AG04450 (cell line): ENCODE data around the gene ASGR2. TPM values are rescaled to one million over a fixed set of nuclear protein-coding genes. Genes with fewer than 3 reads are reported as not detected.

ENCODE experiments used
- CTCF ChIA-PET: fragments of 300-600, 350-600 bp; formaldehyde crosslinking; extraction: SDS; loops from one replicate; lab custom pipeline; 2022; ENCODE audit warnings: antibody characterized with exemption, inconsistent platforms; lab: Charles Lee
- POLR2A ChIA-PET: fragments of 350-600 bp; formaldehyde crosslinking; extraction: SDS; loops from one replicate; lab custom pipeline; 2021; ENCODE audit warnings: antibody characterized with exemption, inconsistent platforms; lab: Yijun Ruan, JAX
- DNase-seq: peaks from one replicate; pipeline ENCODE4 v3.0.0-alpha.2; 2011; ENCODE audit warnings: low read depth, low spot score
- H3K27ac ChIP-seq: one replicate; pipeline ENCODE4 v1.5.1; 2012; ENCODE audit warnings: low read depth, low read length, control low read depth
- H3K27me3 ChIP-seq: one replicate; pipeline ENCODE4 v1.6.0; 2012; ENCODE audit warnings: low read length; ENCODE audit not compliant: control insufficient read depth, insufficient read depth
- H3K4me3 ChIP-seq: 2 replicates; pipeline ENCODE4 v1.5.1; 2011; ENCODE audit warnings: mild to moderate bottlenecking, low read depth, low read length, control low read depth
- H3K9me3 ChIP-seq: 2 replicates; pipeline ENCODE4 v1.5.1; 2012; ENCODE audit warnings: low read length; ENCODE audit not compliant: control insufficient read depth, insufficient read depth
- CTCF ChIP-seq: IDR thresholded peaks from 2 replicates; pipeline ENCODE4 v1.5.1; 2011; ENCODE audit warnings: low read depth, low read length, control low read depth, inconsistent platforms
- polyA plus RNA-seq: library from polyadenylated mRNA; depleted of rRNA; stranded (reverse); fragments of >200 nt; gene quantifications from 2 replicates; pipeline ENCODE4 v1.2.3, GENCODE V29; 2011

Gene ASGR2
- polyA plus RNA-seq, 1 experiment = not detected

DNA sequence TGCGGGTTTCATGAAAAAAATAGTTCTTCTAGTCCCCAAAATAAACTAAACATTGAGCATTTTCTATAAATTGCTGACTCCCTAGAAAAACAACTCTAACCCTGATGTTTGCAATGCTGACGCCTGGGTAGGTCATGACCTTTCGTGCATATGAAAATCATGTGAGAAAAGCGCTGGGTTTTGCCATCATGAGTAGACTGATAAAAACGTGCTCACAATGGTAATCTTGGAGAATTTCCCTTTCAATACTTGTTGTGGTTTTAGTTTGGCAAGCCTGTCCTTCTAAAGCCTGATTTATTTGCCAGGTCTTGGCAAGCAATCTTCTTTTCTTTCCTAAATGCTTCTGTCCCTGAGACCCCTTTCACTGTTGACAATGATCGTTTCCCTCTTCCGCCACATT, 30.5 kb downstream of the ASGR2 start:
- H3K27ac ChIP-seq = no peak overlapping the region
- POLR2A ChIA-PET = interaction anchor here (0.6 kb wide), 1 partner anchor 292 kb away, joined by 3 read pairs; no protein-coding TSS in a partner anchor
- H3K27me3 ChIP-seq = peaks cover 4% of the 10 kb centered on the region
- H3K9me3 ChIP-seq = no peaks in the 10 kb centered on the region
- no peak for DNase-seq
- CTCF ChIA-PET = no interaction called here
- TF ChIP-seq CTCF = no peak
- H3K4me3 ChIP-seq = no peak overlapping the region

DNA sequence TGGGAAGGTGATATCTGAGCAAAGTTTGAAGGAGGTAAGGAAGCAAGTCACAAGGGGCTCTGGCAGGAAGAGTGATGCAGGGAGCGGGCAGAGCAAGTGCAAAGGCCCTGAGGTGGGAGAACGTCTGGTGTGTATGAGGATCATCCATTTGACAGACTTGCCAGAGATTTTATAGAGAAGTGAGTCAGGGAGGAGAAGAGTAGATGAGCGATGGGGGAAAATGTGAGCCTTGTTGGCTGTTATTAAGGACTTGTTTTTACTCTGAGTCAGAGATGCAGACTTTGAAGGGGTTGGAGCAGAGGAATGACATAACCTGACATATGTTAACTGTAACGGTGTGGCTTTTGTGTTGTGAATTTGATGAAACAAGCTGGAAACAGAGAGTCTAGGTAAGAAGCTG, 31.0 kb downstream of the ASGR2 start:
- Histone ChIP-seq H3K27me3 (peaks cover 4% of the 10 kb centered on the region), H3K9me3 (no peaks in the 10 kb centered on the region), H3K27ac (no peak overlapping the region), H3K4me3 (no peak overlapping the region)
- ChIA-PET CTCF (no interaction called here), POLR2A (no interaction called here)
- DNase-seq = no peak
- no peak for TF ChIP-seq CTCF

DNA sequence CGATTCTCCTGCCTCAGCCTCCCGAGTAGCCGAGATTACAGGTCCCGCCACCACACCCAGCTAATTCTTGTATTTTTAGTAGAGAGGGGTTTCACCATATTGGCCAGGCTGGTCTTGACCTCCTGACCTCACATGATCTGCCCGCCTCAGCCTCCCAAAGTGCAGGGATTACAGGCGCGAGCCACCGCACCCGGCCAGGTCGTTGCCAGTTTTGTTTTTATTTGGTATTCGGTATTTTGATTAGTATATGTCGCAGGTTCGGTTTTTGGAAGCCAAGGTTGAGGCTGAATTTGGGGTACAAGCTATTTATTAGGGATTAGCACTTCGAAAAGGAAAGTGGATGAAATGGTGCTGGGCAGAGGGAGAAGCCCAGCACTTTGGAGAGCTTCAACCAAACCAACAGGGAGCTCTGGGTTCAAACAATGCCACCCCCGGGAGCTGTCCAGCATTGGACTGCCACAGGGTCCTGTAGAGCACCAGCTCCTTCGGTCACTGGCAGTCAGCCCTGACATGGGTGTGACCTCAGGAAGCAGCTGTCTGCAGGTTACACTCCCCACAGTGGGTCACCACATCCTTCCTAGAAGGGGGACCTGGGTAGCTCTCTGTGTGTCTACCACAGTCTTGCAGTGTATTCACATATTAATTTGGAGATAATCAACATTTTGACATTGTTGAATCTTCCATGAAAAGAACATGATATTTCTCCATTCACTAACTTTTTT, 33.1 kb downstream of the ASGR2 start:
- Histone ChIP-seq H3K27ac (no peak overlapping the region), H3K27me3 (no peaks in the 10 kb centered on the region), H3K4me3 (no peak overlapping the region), H3K9me3 (no peaks in the 10 kb centered on the region)
- no peak for DNase-seq
- POLR2A ChIA-PET = no interaction called here
- TF ChIP-seq CTCF = no peak
- CTCF ChIA-PET = interaction anchor here (0.6 kb wide), 1 partner anchor 55 kb away, joined by 3 read pairs; no protein-coding TSS in a partner anchor

GRCh38 chr17:7080456-7081041, 34.1 kb downstream of the ASGR2 start:
- no peak overlapping the region for H3K27ac ChIP-seq
- TF ChIP-seq CTCF = no peak
- ChIA-PET CTCF (interaction anchor here (0.6 kb wide), 1 partner anchor 56 kb away, joined by 3 read pairs; no protein-coding TSS in a partner anchor), POLR2A (no interaction called here)
- no peaks in the 10 kb centered on the region for H3K27me3 ChIP-seq
- H3K4me3 ChIP-seq = no peak overlapping the region
- DNase-seq = no peak
- no peaks in the 10 kb centered on the region for H3K9me3 ChIP-seq
